ENCODE results near the gene SLC25A47.
"Not testable (repeated sequence)": the region's sequence is repeated elsewhere in the genome, so short reads cannot be mapped to it uniquely, and the experiment has no call there.

Gene SLC25A47

GRCh38 chr14:100341301-100342031 lies 18.3 kb downstream of the SLC25A47 start:
- peak; percentile 79 for DNase-seq (ENCODE audit: low spot score)

GRCh38 chr14:100342195-100342594 lies 19.1 kb downstream of the SLC25A47 start:
- peak; percentile 9 for DNase-seq (ENCODE audit: low spot score)
- no peak for TF ChIP-seq CTCF (IDR thresholded peaks at IDR 0.05; ENCODE audit: extremely low read depth, insufficient read depth, missing control alignments)
- in situ Hi-C loops (cut with MboI; ENCODE audit: low pct_unique_long_range_greater_than_20kb, low sequenced_read_pairs, unreplicated experiment), result no loop called here

More at GRCh38 chr14:100341301-100342031, 18.3 kb downstream of the SLC25A47 start:
- in situ Hi-C loops (cut with MboI; ENCODE audit: low pct_unique_long_range_greater_than_20kb, low sequenced_read_pairs, unreplicated experiment), result no loop called here
- TF ChIP-seq CTCF (IDR thresholded peaks at IDR 0.05; ENCODE audit: extremely low read depth, insufficient read depth, missing control alignments), result no peak

DNA sequence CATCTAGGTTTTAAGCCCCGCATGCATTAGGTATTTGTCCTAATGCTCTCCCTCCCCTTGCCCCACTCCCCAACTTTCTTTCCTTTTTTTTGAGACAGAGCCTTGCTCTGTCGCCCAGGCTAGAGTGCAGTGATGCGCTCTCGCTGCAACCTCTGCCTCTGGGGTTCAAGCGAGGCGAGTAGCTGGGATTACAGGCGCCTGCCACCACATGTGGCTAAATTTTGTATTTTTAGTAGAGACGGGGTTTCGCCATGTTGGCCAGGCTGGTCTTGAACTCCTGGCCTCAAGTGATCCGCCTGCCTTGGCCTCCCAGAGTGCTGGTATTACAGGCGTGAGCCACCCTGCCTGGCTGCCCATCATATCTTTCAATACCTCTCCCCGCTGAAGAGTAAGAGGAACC lies 19.7 kb downstream of the SLC25A47 start:
- DNase-seq (ENCODE audit: low spot score); in situ Hi-C loops (cut with MboI; ENCODE audit: low pct_unique_long_range_greater_than_20kb, low sequenced_read_pairs, unreplicated experiment): not testable (repeated sequence)

DNA sequence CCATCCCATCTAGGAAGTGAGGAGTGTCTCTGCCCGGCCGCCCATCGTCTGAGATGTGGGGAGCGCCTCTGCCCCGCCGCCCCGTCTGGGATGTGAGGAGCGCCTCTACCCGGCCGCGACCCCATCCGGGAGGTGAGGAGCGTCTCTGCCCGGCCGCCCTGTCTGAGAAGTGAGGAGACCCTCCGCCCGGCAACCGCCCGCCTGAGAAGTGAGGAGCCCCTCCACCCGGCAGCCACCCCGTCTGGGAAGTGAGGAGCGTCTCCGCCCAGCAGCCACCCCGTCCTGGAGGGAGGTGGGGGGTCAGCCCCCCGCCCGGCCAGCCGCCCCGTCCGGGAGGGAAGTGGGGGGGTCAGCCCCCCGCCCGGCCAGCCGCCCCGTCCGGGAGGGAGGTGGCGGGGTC lies 21.5 kb downstream of the SLC25A47 start:
- in situ Hi-C loops (cut with MboI; ENCODE audit: low pct_unique_long_range_greater_than_20kb, low sequenced_read_pairs, unreplicated experiment); DNase-seq (ENCODE audit: low spot score): not testable (repeated sequence)

- in situ Hi-C loops (cut with MboI; ENCODE audit: low pct_unique_long_range_greater_than_20kb, low sequenced_read_pairs, unreplicated experiment), result no loop called here
- no peak for TF ChIP-seq CTCF (IDR thresholded peaks at IDR 0.05; ENCODE audit: extremely low read depth, insufficient read depth, missing control alignments)
- no peak for DNase-seq (ENCODE audit: low spot score)
Observed at GRCh38 chr14:100345711-100346110, 22.6 kb downstream of the SLC25A47 start.

- TF ChIP-seq CTCF (IDR thresholded peaks at IDR 0.05; ENCODE audit: extremely low read depth, insufficient read depth, missing control alignments), result no peak
- in situ Hi-C loops (cut with MboI; ENCODE audit: low pct_unique_long_range_greater_than_20kb, low sequenced_read_pairs, unreplicated experiment), result no loop called here
- DNase-seq (ENCODE audit: low spot score), result peak; percentile 17
Observed at GRCh38 chr14:100346306-100347091, 23.4 kb downstream of the SLC25A47 start.

GRCh38 chr14:100348253-100348729 lies 25.2 kb downstream of the SLC25A47 start:
- DNase-seq (ENCODE audit: low spot score), result no peak
- in situ Hi-C loops (cut with MboI; ENCODE audit: low pct_unique_long_range_greater_than_20kb, low sequenced_read_pairs, unreplicated experiment), result no loop called here
- TF ChIP-seq CTCF (IDR thresholded peaks at IDR 0.05; ENCODE audit: extremely low read depth, insufficient read depth, missing control alignments), result no peak
